Stimulated activated CD8-positive, alpha-beta memory T cell treated with anti-CD3 and anti-CD28 coated beads, Interleukin-15, amount 100 ng/mL, for 4 hours (primary cell): Measurements from ENCODE around the gene SRRD.

Experiments used
- DNase-seq, 2 donors: peaks; one replicate each; pipeline ENCODE4 v3.0.0-alpha.2; 2020; ENCODE audit warnings: low read depth in 2 of 2

Gene SRRD

GRCh38 chr22:26483043-26483438 is 636 bp upstream of the SRRD start:
- DNase-seq, result no peak

- DNase-seq, result no peak
Observed at GRCh38 chr22:26484360-26484706, 656 bp downstream of the SRRD start.

DNA sequence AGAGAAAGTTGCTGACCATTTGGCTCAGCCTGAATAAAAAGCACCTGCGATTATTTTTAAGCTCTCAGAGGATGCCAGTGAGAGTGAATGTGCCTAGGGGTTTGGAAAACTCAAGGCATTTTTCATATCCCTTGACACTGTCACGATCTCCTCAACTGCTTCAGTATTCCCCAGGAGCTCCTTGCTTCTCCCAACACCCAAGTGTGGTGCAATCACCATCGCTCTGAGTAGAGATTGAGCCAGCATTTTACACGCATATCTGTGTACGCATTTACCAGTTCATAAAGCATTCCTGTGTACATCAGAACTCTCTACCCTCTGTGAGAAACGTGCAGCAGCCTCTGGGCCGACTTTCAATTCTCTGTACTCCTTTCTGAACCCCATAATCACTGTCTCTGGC is 1.3 kb downstream of the SRRD start:
- no peak for DNase-seq

DNA sequence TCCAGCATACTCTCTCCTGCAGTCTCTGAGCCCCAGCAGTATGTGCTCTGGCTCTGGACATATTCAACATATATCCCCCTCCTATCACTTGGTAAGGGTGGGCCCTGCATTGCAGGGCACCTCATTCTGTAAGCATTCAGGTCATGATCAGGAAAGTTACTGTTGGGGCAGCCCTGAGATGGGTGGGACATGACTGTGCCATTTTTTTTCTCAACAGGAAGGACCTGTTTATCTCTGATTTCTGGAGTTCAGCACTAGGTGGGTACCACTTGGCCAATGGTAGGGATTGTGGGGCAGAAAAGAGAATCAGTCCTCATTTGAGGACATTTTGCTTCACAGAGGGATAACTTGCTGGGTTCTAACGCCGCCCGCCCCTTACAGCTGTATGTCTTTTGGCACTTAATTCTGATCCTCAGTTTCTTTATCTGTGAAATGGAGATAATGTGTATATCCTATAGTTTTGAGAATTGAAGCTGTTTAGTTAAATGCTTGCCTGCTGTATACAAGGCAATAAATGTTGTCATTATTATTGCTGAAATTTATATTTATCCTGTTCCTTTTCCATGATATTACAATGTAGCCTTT is 2.2 kb downstream of the SRRD start:
- no peak for DNase-seq

GRCh38 chr22:26486394-26486793 is 2.7 kb downstream of the SRRD start:
- no peak for DNase-seq

DNA sequence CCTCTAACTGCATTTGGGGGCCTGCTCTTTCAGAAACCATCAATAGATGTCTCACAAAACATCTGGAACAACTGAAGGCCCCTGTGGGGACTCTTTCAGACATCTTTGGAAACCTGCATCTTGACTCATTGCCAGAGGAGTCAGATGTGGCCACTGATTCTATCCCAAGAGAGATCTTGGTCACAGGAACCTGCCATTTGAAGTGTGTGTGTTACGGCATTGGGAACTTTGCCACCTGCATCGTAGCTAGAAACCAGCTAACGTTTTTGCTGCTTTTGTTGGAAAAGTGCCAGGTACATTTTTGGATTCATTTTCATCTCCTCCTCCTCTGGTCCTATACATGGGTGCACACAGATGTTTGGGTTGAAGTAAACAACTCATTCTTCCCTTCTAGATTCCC is 4.3 kb downstream of the SRRD start:
- DNase-seq, result no peak

- DNase-seq, result no peak
Observed at GRCh38 chr22:26489447-26490036, 5.9 kb downstream of the SRRD start.

DNA sequence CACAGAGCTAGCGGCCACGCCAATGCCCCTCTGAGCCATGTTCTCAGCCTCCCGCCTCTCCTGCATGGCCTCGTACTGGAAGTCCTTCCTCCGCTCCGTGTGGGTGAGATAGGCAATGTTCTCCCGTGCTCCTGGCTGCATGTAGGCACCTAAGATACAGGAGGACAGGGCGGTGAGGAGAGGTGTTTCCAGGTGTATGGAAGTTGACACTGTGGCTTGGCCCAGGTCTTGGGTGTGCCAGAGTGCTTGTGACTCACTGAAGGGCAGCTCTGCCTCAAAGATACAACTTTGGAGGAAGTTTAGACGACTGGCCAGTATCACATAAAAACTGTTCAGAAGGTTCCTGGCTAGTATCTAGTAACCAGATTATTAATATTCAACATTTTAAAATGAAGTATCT is 8.5 kb downstream of the SRRD start:
- DNase-seq, result no peak

- no peak for DNase-seq
Observed at GRCh38 chr22:26494506-26494905, 10.8 kb downstream of the SRRD start.

DNA sequence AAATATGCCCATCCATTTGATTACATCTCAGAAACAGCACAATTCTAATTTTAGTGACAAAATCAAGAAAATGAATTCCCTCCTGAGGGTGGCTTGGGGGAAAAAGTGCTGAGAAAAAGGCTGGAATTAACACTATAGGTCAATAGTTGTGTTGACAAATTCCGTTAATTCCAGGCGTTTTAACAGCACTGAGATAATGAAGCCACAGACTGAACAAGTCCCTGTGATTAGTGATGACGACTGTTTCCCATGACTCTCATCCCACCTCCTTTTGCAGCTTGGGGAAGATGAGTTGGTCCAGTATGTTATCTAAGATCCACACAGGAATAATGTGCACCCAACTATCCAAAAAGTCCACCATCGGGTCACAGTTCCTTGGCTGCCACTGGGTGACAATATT is 12.8 kb downstream of the SRRD start:
- no peak for DNase-seq

DNA sequence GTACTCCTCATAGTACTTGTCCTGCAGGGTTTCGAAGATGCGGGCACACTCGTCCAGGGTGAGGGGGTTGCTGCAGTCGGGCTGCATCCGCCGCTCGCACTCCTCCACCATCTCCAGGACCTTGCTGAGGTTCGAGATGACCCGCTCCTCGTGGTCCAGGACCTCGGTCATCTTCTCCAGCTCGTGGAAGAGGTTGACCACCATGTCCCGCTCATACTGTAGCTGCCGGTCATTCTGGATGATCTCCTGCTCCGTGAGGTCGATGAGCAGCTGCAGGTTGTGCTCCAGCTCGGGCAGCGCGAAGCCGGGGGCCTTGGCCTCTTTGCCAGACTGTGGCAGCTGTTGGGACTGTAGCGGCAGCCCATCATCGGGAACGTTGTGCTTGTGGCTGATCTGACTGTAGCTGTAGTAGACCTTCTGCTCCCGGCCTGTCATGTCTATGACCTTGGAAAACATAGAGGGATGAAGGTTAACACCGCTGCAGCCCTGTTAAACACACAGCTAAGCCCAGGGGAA is 15.6 kb downstream of the SRRD start:
- DNase-seq, result no peak

DNA sequence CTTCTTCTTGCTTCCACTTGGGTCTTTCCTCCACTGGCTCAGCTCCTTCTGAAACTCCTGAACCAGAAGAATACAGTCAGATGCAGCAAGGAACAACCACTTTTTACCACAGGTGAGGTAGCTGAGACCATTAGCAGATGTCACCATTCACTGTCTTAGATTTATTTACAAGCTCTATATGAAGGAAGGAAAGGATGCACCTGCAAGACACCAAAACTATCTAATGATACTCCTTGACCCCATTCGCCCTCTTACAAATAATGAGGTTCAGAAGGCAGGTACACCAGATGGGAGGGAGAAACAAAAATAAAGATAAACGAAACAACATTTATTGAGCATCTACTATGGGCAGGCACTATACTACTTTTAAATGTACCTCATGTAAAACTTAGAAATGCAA is 18.3 kb downstream of the SRRD start:
- no peak for DNase-seq

DNA sequence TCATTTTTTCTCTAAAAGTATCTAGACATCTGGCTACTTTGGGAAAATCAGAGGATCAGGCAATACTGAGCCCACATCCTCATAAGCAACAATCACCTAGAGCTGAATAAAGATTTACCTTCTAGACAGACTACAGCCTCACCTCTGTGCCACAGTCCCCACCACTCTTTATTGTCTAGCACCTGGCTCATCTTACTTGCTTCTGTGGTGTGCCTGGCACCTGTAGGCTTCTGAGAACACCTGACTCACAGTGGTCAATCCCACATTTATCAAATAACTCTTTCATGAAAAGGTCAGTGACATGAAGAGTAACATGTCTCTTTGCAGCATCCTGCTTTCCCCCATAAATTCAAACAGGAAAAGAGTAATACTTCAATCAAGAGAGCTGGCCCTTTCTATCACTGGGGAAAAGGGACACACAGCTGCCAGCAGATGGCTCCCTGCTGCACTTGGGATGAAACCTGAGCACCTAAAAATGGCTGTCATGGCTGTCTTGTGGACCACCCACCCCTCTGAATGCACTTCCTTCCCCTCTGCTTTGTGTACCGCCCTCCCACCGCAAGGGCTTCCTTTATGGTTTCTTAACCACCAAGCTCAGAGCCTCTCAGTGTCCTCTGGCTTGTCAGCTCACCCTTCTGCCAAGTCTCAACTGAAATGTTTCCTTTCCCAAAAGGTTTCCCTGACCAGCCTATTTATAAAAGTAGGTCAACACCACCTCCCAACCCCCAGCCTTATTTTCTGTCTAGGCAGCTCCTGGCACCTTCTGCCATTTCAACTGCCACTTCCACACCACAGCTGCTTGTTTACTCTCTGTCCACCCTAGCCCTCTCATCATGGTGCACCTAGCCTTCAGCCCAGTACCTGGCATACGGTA is 19.2 kb downstream of the SRRD start:
- peak; percentile 18 to 32 for DNase-seq

DNA sequence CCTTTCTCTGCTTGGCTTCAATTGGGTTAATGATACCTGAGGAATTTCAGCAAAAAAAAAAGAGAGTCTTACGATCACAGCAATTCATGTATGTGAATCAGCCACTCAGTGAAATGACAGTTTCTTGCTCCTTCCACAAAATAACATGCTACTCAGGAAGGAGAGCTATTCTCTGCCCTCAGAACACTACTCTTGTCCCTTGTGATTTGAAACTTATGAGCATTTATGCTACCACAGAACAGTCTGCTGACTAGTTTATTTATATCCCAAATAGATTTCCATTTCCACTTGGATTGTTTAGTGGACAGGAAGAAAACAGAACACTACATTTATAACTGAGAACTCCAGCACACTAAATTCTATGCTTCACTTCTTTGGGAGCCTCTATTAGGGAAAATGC is 20.1 kb downstream of the SRRD start:
- DNase-seq, result no peak

DNA sequence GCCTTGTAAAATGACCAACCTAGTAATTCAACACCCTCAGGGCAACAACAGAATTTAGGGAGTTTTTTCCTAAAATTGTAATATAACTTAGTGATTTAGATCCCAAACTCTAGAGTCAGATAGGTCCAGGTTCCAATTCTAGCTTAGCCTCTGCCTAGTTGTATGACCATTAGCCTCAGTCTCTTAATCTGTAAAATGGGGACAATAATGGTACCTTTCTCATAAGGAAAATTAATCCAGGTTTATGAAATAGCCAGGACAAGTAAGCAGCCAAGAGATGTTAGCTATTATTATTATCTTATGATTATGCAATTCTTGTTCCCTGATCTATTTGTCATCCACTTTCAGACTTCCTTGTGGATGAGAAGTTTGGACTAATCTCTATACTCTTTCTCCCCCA is 24.5 kb downstream of the SRRD start:
- DNase-seq, result no peak

DNA sequence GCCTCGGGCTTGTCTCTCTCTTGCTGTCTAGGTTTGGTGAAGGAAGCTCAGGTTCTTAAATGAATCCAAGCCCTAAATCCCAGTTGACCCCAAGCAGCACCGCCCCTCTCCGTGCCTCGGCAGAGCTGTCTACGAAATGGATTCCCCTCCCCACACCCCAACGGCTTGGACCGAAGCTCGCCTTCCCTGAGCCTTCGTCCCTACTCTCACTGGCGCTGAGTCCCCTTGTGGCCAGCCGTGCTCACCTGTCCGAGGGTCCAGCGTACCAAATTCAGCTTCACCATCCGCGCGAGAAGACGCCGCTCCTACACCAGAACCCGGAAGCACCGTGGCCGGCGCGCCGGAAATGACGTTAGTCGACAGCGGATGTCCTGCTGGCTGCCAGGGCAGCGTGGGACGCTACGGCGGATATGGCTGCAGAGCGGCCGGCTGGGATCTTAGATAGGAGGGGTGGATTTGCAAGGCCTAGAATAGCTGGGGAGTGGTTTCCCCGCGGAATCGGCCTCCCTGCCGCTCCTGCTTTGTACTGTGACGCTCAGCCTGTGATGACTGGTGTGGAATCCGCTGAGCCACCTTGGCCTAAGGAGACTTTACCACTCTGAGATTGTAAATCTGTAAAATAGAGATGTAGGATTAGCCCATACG is 28.6 kb downstream of the SRRD start, which contains the start of gene TFIP11:
TSS of gene TFIP11 (minus strand) at position 325 of the 645 bp plus-strand sequence. CDS start 2,201 bp downstream, outside the sequence.
- peak; percentile 78 to 84 for DNase-seq

DNA sequence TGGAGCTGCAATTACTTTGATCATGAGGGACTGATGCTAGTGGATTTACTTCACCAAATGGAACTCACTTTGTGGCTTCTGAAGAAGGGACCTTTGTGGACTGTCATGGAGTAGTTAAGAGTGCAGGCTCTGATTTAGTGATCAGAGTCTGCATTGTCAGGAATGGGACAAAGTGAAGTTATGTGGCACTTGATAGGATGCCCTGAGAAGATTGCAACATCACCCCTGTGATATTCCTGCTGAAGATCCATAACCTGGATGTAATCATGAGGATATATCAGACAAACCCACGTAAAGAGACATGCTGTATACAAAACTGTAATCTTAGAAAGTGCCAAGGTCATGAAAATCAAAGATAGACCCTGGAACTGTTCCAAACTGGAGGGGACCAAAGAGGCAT is 30.2 kb downstream of the SRRD start:
- DNase-seq, result no peak

- DNase-seq, result no peak
Observed at GRCh38 chr22:26514419-26515161, 30.9 kb downstream of the SRRD start.

DNA sequence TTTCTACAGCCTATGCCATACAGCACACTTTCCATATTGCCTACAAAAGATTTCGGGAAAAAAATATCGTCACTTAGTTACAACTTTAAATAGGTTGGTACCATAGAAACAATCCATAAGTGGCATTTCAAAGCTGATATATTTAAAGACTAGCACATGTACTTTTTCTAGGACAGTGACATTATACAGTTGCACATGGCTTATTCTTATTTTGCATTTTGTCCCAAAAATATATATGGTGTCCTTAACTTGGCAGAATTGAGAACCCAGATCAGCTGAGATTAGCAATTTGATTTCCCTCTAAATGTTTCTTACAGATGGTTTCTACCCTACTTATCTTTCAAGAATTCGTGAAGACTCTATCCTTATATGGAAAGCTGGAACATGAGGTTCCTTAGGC is 32.3 kb downstream of the SRRD start:
- no peak for DNase-seq

DNA sequence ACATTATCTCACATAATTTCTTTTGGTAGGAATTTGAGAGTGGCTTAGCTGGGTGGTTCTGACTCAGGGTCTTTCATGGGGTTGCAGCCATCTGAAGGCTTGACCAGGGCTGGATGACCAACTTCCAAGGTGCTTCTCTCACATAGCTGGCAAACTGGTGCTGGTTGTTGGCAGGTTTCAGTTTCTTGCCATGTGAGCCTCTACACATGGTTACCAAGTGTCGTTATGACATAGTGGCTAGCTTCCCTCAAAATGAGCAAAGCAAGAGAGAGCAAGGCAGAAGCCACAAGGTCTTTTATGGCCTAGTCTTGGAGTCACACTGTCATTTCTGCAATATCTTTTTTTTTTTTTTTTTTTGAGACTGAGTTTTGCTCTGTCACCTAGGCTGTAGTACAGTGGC is 32.8 kb downstream of the SRRD start:
- DNase-seq, result no peak

- no peak for DNase-seq
Observed at GRCh38 chr22:26517429-26517828, 33.8 kb downstream of the SRRD start.

DNA sequence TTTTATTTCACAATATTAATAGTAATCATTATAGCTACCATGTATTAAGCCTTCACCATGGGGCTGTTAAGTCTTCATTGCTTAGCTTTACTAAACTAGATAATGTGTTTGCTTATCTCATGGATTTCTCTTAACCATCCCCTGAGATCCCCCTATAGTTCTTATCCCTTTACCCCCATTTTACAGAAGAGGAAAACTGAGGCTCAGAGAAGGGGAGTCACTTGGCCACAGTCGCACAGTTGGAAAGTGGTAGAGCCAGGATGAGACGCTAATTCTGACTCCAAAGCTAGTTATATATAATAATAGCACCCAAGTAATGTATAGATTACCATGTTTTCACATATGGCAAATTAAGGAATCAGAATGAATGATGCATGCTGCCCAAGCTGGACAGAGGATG is 38.3 kb downstream of the SRRD start:
- no peak for DNase-seq
